Measurements from ENCODE around the gene YWHAG.
"Not testable (repeated sequence)": the region's sequence is repeated elsewhere in the genome, so short reads cannot be mapped to it uniquely, and the experiment has no call there.

The YWHAG gene

DNA sequence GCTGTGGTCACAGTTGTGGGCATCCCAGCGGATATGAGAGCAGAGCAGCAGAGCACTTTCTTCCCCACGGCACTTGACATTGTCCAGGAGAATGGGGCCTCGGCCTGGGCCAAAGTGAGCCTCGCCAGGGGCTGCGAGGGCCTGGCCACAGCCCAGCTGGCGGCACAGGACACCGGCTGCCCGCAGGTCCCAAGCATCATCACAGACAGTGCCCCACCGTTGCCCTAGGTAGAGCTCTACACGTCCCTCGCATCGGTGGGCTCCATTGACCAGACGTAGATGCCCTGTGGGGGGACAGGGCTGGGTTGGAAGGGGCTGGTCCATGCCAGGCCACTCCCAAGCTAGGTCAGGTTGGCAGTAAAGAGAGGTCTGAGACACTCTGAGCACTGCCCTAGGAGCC, 31.3 kb upstream of the YWHAG start:
- H3K4me2 ChIP-seq (ENCODE audit: low read length): no peak overlapping the region
- no peaks in the 10 kb centered on the region for H3K27me3 ChIP-seq (ENCODE audit: control insufficient read depth, insufficient read depth, low read length)
- H3K9ac ChIP-seq: no peak overlapping the region
- TF ChIP-seq, protein P1, sequence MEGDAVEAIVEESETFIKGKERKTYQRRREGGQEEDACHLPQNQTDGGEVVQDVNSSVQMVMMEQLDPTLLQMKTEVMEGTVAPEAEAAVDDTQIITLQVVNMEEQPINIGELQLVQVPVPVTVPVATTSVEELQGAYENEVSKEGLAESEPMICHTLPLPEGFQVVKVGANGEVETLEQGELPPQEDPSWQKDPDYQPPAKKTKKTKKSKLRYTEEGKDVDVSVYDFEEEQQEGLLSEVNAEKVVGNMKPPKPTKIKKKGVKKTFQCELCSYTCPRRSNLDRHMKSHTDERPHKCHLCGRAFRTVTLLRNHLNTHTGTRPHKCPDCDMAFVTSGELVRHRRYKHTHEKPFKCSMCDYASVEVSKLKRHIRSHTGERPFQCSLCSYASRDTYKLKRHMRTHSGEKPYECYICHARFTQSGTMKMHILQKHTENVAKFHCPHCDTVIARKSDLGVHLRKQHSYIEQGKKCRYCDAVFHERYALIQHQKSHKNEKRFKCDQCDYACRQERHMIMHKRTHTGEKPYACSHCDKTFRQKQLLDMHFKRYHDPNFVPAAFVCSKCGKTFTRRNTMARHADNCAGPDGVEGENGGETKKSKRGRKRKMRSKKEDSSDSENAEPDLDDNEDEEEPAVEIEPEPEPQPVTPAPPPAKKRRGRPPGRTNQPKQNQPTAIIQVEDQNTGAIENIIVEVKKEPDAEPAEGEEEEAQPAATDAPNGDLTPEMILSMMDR (IDR thresholded peaks at IDR 0.05): no peak
- H3K36me3 ChIP-seq (ENCODE audit: control insufficient read depth, insufficient read depth, low read length): no peaks in the 10 kb centered on the region
- H2AFZ ChIP-seq: no peak overlapping the region
- no peaks in the 10 kb centered on the region for H3K9me3 ChIP-seq (ENCODE audit: control insufficient read depth, low read length)
- no peak overlapping the region for H3K27ac ChIP-seq
- H3K4me3 ChIP-seq (ENCODE audit: low read depth, low read length): no peak overlapping the region
- H3K79me2 ChIP-seq: no peaks in the 10 kb centered on the region
- H3K4me1 ChIP-seq: no peaks in the 10 kb centered on the region

DNA sequence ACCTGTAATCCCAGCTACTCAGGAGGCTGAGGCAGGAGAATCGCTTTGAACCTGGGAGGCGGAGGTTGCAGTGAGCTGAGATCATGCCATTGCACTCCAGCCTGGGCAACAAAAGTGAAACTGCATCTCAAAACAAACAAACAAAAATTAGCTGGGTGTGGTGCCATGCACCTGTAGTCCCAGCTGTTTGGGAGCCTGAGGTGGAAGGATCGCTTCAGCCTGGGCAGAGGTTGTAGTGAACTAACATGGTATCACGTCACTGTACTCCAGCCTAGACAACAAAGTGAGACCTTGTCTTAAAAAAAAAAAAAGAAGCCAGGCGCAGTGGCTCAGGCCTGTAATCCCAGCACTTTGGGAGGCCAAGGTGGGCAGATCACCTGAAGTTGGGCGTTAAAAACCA, 29.0 kb upstream of the YWHAG start:
- H3K27ac ChIP-seq; H3K4me3 ChIP-seq (ENCODE audit: low read depth, low read length): not testable (repeated sequence)

DNA sequence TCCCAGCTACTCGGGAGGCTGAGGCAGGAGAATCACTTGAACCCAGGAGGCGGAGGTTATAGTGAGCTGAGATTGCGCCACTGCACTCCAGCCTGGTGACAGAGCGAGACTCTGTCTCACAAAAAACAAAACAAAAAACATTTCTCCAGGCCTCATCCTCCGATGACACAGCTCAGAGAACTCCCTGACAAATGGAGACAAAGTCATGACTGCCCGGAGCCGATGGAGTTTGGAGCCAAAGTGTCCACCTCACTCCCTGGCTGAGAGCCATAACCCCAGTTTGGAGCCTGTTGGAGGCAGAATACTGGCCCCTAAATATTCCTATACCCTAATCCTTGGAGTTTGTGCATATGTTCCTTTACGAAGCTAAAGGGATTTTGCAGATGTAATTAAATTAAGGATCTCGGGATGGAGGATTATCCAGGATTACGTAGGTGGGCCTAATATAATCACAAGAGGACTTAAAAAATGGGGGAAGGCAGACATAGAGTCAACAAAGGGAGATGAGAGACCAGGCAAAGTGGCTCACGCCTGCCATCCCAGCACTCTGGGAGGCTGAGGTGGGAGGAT, 28.0 kb upstream of the YWHAG start:
- H3K27me3 ChIP-seq (ENCODE audit: control insufficient read depth, insufficient read depth, low read length): no peaks in the 10 kb centered on the region
- H3K4me3 ChIP-seq (ENCODE audit: low read depth, low read length): no peak overlapping the region
- H3K4me2 ChIP-seq (ENCODE audit: low read length): no peak overlapping the region
- H3K9ac ChIP-seq: no peak overlapping the region
- H3K36me3 ChIP-seq (ENCODE audit: control insufficient read depth, insufficient read depth, low read length): no peaks in the 10 kb centered on the region
- no peak overlapping the region for H2AFZ ChIP-seq
- H3K27ac ChIP-seq: no peak overlapping the region
- no peaks in the 10 kb centered on the region for H3K79me2 ChIP-seq
- TF ChIP-seq, protein P1 (IDR thresholded peaks at IDR 0.05): no peak
- H3K4me1 ChIP-seq: no peaks in the 10 kb centered on the region
- H3K9me3 ChIP-seq (ENCODE audit: control insufficient read depth, low read length): no peaks in the 10 kb centered on the region

More for the DNA sequence above, 29.0 kb upstream of the YWHAG start:
- H2AFZ ChIP-seq; H3K79me2 ChIP-seq; H3K9ac ChIP-seq; H3K27me3 ChIP-seq (ENCODE audit: control insufficient read depth, insufficient read depth, low read length); H3K9me3 ChIP-seq (ENCODE audit: control insufficient read depth, low read length); H3K4me1 ChIP-seq; H3K4me2 ChIP-seq (ENCODE audit: low read length); H3K36me3 ChIP-seq (ENCODE audit: control insufficient read depth, insufficient read depth, low read length): not testable (repeated sequence)

DNA sequence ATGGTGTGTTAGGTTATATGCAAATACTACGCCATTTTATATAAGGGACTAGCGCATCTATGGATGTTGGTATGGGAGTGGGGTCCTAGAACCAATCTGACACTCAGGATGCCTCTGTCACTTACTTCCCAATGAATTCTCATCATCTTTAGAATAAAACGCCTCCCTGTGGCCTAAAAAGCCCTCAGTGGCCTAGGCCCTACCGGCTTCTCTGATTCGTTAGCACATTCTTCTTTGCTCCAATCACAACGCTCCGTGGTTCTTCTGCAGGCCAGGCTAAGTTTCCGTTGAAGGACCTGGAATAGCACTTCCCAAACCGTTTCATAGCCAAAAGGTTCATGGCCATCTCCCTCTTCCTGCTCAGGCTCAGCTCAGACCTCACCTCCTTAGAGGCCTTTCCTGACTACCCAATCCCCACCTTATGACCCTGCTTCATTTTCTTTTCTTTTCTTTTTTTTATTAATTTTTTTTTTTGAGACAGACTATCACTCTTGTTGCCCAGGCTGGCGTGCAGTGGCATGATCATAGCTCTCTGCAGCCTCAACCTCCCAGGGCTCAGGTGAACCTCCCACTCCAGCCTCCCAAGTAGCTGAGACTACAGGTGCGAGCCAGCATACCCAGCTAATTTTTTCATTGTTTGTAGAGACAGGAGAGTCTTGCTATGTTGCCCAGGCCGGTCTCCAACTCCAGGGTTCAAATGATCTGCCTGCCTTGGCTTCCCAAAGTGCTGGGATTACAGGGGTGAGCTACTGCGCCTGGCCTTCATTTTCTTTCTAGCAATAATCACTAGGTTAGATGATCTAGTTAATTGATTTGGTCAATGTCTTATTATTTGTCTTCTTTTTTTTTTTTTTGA, 24.5 kb upstream of the YWHAG start:
- Histone ChIP-seq H3K9me3 (ENCODE audit: control insufficient read depth, low read length) (no peaks in the 10 kb centered on the region), H3K4me3 (ENCODE audit: low read depth, low read length) (no peak overlapping the region), H3K27ac (no peak overlapping the region), H3K36me3 (ENCODE audit: control insufficient read depth, insufficient read depth, low read length) (no peaks in the 10 kb centered on the region), H3K27me3 (ENCODE audit: control insufficient read depth, insufficient read depth, low read length) (no peaks in the 10 kb centered on the region), H3K9ac (no peak overlapping the region), H3K4me2 (ENCODE audit: low read length) (no peak overlapping the region), H3K79me2 (no peaks in the 10 kb centered on the region), H3K4me1 (peaks cover 10% of the 10 kb centered on the region), H2AFZ (no peak overlapping the region)
- TF ChIP-seq, protein P1 (IDR thresholded peaks at IDR 0.05): no peak

DNA sequence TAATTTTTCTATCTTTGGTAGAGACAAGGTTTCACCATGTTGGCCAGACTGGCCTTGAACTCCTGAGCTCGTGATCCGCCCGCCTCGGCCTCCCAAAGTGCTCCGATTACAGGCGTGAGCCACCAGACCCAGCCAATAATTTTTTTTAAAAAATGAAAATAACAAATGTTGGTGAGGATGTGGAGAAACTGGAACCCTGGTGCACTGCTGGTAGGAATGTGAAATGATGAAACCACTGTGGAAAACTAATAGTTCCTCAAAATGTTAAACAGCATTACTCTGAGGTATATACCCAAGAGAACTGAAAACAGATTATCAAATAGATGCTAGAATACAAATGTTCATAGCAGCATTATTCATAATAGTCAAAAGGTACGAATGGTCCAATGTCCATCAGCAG, 23.0 kb upstream of the YWHAG start:
- no peak overlapping the region for H3K27ac ChIP-seq
- H3K4me2 ChIP-seq (ENCODE audit: low read length): no peak overlapping the region
- H3K9me3 ChIP-seq (ENCODE audit: control insufficient read depth, low read length): no peaks in the 10 kb centered on the region
- H3K4me1 ChIP-seq: peaks cover 10% of the 10 kb centered on the region
- no peak overlapping the region for H3K4me3 ChIP-seq (ENCODE audit: low read depth, low read length)
- TF ChIP-seq, protein P1 (IDR thresholded peaks at IDR 0.05): no peak
- no peak overlapping the region for H3K9ac ChIP-seq
- no peaks in the 10 kb centered on the region for H3K36me3 ChIP-seq (ENCODE audit: control insufficient read depth, insufficient read depth, low read length)
- no peak overlapping the region for H2AFZ ChIP-seq
- H3K27me3 ChIP-seq (ENCODE audit: control insufficient read depth, insufficient read depth, low read length): no peaks in the 10 kb centered on the region
- no peaks in the 10 kb centered on the region for H3K79me2 ChIP-seq
